ENCODE data around the gene FTH1. TPM values are rescaled to one million over a fixed set of nuclear protein-coding genes. Genes with fewer than 3 reads are reported as not detected.
A peak's percentile ranks its signal among the peaks of the same experiment; 100 is the strongest.

FTH1 gene
- total RNA-seq, 2 donors from 2014 or later, result 1,006 to 1,113 TPM

DNA sequence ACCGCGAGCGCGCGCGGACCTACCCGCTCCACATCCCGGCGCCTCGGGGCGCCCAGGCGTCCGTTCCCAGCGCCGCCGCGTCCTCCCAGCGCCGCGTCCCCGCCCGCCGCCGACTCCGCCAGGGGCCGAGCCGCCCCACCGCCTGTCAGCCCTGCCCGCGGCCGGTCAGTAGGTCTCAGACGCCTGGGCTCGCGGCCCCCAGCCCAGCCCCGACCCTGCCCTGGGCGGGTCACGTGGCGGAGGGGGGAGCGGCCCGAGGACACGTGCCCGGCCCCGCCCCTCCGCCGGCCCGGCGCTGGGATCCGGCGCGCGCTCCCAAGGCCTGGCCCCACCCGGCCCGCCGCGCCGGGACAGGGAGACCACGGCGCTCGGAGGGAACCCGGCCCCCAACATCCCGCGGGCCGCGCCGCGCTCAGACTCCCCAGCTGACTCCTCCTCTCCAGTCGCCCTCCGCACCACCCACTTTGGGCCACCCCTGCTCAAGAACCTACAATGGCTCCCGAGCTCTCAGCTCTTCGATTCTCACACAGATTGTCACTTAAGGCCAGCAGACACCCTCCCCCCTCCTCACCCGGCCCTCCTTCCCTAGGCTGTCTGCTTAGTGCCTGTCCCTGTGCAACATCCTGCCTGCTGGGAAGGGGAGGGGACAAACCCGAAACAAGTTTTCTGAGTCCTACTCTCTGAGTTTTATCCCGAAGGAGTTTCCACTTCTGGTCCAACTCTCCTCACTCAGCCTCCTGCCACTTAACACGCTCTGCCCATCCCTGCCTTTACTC, 49.9 kb downstream of the FTH1 start, which contains the start of gene RAB3IL1:
TSS of gene RAB3IL1 (minus strand) at position 233 of the 776 bp plus-strand sequence. CDS start at position 34, 199 bp downstream.
- DNase-seq (ENCODE audit: low spot score in 2 of 2), result peak in 1 of 2 donors; percentile 50
- peaks cover 0 to 10% of the 10 kb centered on the region in 2 donors for H3K36me3 Mint-ChIP-seq
- ATAC-seq, result peak; percentile 38 to 73
- peak within 1 kb of the TSS in 1 of 2 donors; percentile 25 for H3K27ac Mint-ChIP-seq
- H3K9me3 Mint-ChIP-seq, result no peaks in the 10 kb centered on the region

GRCh38 chr11:61916737-61917333, 50.6 kb downstream of the FTH1 start:
- ATAC-seq (peak in 1 of 2 donors; percentile 18), DNase-seq (ENCODE audit: low spot score in 2 of 2) (peak in 1 of 2 donors; percentile 21)
- Mint-ChIP-seq H3K36me3 (peaks cover 0 to 10% of the 10 kb centered on the region in 2 donors), H3K9me3 (no peaks in the 10 kb centered on the region), H3K27ac (no peak overlapping the region)

DNA sequence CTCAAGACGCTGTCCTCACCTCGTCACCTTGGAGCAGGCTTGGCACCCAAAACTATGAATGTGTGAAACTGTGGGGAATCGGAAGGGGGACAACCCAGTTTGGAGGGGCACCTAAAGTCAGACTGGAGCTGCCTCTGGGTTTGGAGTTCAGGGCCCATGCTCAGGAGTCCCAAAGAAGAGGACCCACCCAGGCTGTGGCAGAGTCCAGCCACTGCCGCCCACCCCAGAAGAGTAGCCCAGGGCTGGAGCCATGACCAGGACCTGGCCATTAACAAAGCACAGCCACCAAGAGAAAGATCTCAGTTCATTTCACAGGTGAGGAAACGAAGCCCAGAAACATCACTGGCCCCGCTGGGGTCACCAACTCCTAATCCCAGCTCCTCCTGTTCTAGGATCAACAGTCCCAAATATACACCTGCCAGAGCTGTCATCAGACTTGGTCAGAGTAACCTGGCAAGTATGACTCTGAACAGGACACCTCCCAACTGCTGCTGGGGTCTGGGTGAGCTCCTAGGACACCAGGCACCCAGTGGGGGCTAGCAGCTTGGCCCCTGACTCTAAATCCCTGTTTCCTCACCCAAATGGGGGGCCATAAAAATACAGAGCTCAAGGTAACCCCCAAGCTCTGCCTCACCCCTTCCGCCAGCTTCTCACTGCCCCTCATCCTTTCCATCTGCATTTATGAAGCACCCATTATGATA, 52.8 kb downstream of the FTH1 start:
- ATAC-seq (no peak), DNase-seq (ENCODE audit: low spot score in 2 of 2) (peak in 1 of 2 donors; percentile 34)
- H3K9me3 Mint-ChIP-seq, result no peaks in the 10 kb centered on the region
- no peak overlapping the region for H3K27ac Mint-ChIP-seq
- peaks cover 0 to 10% of the 10 kb centered on the region in 2 donors for H3K36me3 Mint-ChIP-seq

Other genes starting within 250 kb of the FTH1 start
- gene MYRF, start 215.0 kb downstream of the FTH1 start, total RNA-seq, result 1 to 10 TPM in 1 of 2 donors, under 1 TPM in 1; 0.93 to 1.6 TPM
- gene TMEM258, start 175.0 kb downstream of the FTH1 start, total RNA-seq, result 100 to 1,000 TPM; 145 to 153 TPM
- 100 to 1,000 TPM in 1 of 2 donors, 10 to 100 TPM in 1; 80.5 to 104 TPM for gene FEN1, start 174.7 kb downstream of the FTH1 start, total RNA-seq
- 10 to 100 TPM; 16.1 to 28.9 TPM for gene FADS1, start 150.6 kb downstream of the FTH1 start, total RNA-seq
- 10 to 100 TPM; 42.6 to 55.1 TPM for gene FADS2, start 139.3 kb downstream of the FTH1 start, total RNA-seq
- gene FADS3, start 76.1 kb downstream of the FTH1 start, total RNA-seq, result 10 to 100 TPM in 1 of 2 donors, 1 to 10 TPM in 1; 8.8 to 11.4 TPM
- under 1 TPM in 1 of 2 donors, not detected in 1; 0.33 TPM for gene RAB3IL1, start 50.1 kb downstream of the FTH1 start, total RNA-seq
- under 1 TPM; 0.18 to 0.58 TPM for gene BEST1, start 17.3 kb downstream of the FTH1 start, total RNA-seq
- gene INCENP, start 156.4 kb upstream of the FTH1 start, total RNA-seq, result 100 to 1,000 TPM; 142 to 205 TPM
- gene SCGB1D1, start 222.6 kb upstream of the FTH1 start, total RNA-seq, result not detected
- gene SCGB2A1, start 241.0 kb upstream of the FTH1 start, total RNA-seq, result not detected

All from activated naive CD4-positive, alpha-beta T cell treated with anti-CD3 and anti-CD28 coated beads, Interleukin-2, amount 50 U/mL, for 72 hours (primary cell).